Chondrocyte (in vitro differentiated cells): ENCODE measurements around the gene PWWP2B. TPM values are rescaled to one million over a fixed set of nuclear protein-coding genes. Genes with fewer than 3 reads are reported as not detected.

Experiments used
- DNase-seq: peaks from one replicate; pipeline ENCODE4 v3.0.0; 2021; ENCODE audit warnings: mixed read lengths, low spot score
- H3K27ac Mint-ChIP-seq: one replicate; pipeline ENCODE4 v1.8.0; 2021; ENCODE audit warnings: mild to moderate bottlenecking, moderate library complexity, mixed read lengths; ENCODE audit not compliant: unreplicated experiment
- H3K27me3 Mint-ChIP-seq: 2 replicates; pipeline ENCODE4 v1.8.0; 2021; ENCODE audit warnings: low read depth, mixed read lengths
- H3K36me3 Mint-ChIP-seq: 2 replicates; pipeline ENCODE4 v1.8.0; 2021; ENCODE audit warnings: low read depth, mixed read lengths
- H3K4me1 Mint-ChIP-seq: 2 replicates; pipeline ENCODE4 v1.8.0; 2021; ENCODE audit warnings: low read depth, mild to moderate bottlenecking, mixed read lengths
- H3K4me3 Mint-ChIP-seq: one replicate; pipeline ENCODE4 v1.8.0; 2021; ENCODE audit warnings: mild to moderate bottlenecking, moderate library complexity, mixed read lengths; ENCODE audit not compliant: unreplicated experiment
- H3K9me3 Mint-ChIP-seq: 2 replicates; pipeline ENCODE4 v1.8.0; 2021; ENCODE audit warnings: low read depth, mixed read lengths
- CTCF ChIP-seq: fragments of 200-600 bp; sonication (generic); IDR thresholded peaks from 2 replicates; pipeline ENCODE4 v1.5.0; 2021; ENCODE audit warnings: antibody characterized with exemption, mild to moderate bottlenecking, moderate library complexity
- total RNA-seq: library from RNA; stranded (reverse); gene quantifications from 3 replicates; pipeline ENCODE4 v1.2.1, GENCODE V29; 2021

Gene PWWP2B
- total RNA-seq, 1 donor from 2014 or later: 13.2 TPM

GRCh38 chr10:132355297-132355696 is 41.7 kb upstream of the PWWP2B start:
- no peak for TF ChIP-seq CTCF
- no peaks in the 10 kb centered on the region for H3K9me3 Mint-ChIP-seq
- no peaks in the 10 kb centered on the region for H3K27me3 Mint-ChIP-seq
- no peak overlapping the region for H3K4me3 Mint-ChIP-seq
- no peak overlapping the region for H3K27ac Mint-ChIP-seq
- DNase-seq: peak; percentile 90
- no peaks in the 10 kb centered on the region for H3K4me1 Mint-ChIP-seq
- H3K36me3 Mint-ChIP-seq: peaks cover 4% of the 10 kb centered on the region

- Mint-ChIP-seq H3K4me3 (no peak overlapping the region), H3K9me3 (no peaks in the 10 kb centered on the region), H3K27me3 (no peaks in the 10 kb centered on the region), H3K36me3 (peaks cover 4% of the 10 kb centered on the region), H3K4me1 (no peaks in the 10 kb centered on the region), H3K27ac (no peak overlapping the region)
- DNase-seq: peak; percentile 88
- TF ChIP-seq CTCF: no peak
Measured at GRCh38 chr10:132355754-132356153, 41.2 kb upstream of the PWWP2B start.

- TF ChIP-seq CTCF: no peak
- H3K27me3 Mint-ChIP-seq: no peaks in the 10 kb centered on the region
- DNase-seq: peak; percentile 65
Measured at GRCh38 chr10:132356621-132357195, 40.3 kb upstream of the PWWP2B start.

GRCh38 chr10:132357286-132358058 is 39.5 kb upstream of the PWWP2B start:
- Mint-ChIP-seq H3K27ac (no peak overlapping the region), H3K9me3 (no peaks in the 10 kb centered on the region), H3K36me3 (peaks cover 8% of the 10 kb centered on the region), H3K4me1 (no peaks in the 10 kb centered on the region), H3K4me3 (no peak overlapping the region), H3K27me3 (no peaks in the 10 kb centered on the region)
- no peak for DNase-seq
- no peak for TF ChIP-seq CTCF

More at GRCh38 chr10:132356621-132357195, 40.3 kb upstream of the PWWP2B start:
- Mint-ChIP-seq H3K4me3 (no peak overlapping the region), H3K4me1 (no peaks in the 10 kb centered on the region), H3K27ac (no peak overlapping the region), H3K36me3 (peaks cover 4% of the 10 kb centered on the region), H3K9me3 (no peaks in the 10 kb centered on the region)

- peak; percentile 71 for DNase-seq
- Mint-ChIP-seq H3K27me3 (no peaks in the 10 kb centered on the region), H3K27ac (no peak overlapping the region), H3K4me1 (no peaks in the 10 kb centered on the region), H3K36me3 (peaks cover 7% of the 10 kb centered on the region), H3K4me3 (no peak overlapping the region), H3K9me3 (no peaks in the 10 kb centered on the region)
- peak; percentile 21 for TF ChIP-seq CTCF
Measured at GRCh38 chr10:132359305-132360040, 37.5 kb upstream of the PWWP2B start.
